Activated CD4-positive, alpha-beta T cell treated with anti-CD3 and anti-CD28 coated beads, Interleukin-2, amount 10 ng/mL, durations not matched to agents 24 days and 14 days (primary cell): Measurements from ENCODE around the gene KCNA2. TPM values are rescaled to one million over a fixed set of nuclear protein-coding genes. Genes with fewer than 3 reads are reported as not detected.
A peak's percentile ranks its signal among the peaks of the same experiment; 100 is the strongest.

ENCODE experiments used
- DNase-seq: peaks from one replicate; pipeline ENCODE4 v3.0.0; 2022
- H3K27ac Mint-ChIP-seq: one replicate; pipeline ENCODE4 v1.8.0; 2022; ENCODE audit warnings: mild to moderate bottlenecking, mixed read lengths
- H3K27me3 Mint-ChIP-seq: one replicate; pipeline ENCODE4 v1.8.0; 2022; ENCODE audit warnings: mixed read lengths
- H3K36me3 Mint-ChIP-seq: one replicate; pipeline ENCODE4 v1.8.0; 2022; ENCODE audit warnings: low read depth, mild to moderate bottlenecking, mixed read lengths
- H3K4me1 Mint-ChIP-seq: one replicate; pipeline ENCODE4 v1.8.0; 2021; ENCODE audit warnings: mixed read lengths
- H3K4me3 Mint-ChIP-seq: one replicate; pipeline ENCODE4 v1.8.0; 2022; ENCODE audit warnings: mild to moderate bottlenecking, moderate library complexity, mixed read lengths
- H3K9me3 Mint-ChIP-seq: one replicate; pipeline ENCODE4 v1.8.0; 2021; ENCODE audit warnings: mixed read lengths
- intact Hi-C: fragments of 100-400 bp; cut with micrococcal nuclease; formaldehyde crosslinking; loops from one replicate; pipeline ENCODE4 v1.15.1; 2023
- total RNA-seq: library from RNA; stranded (reverse); gene quantifications from 2 replicates; pipeline ENCODE4 v1.2.3, GENCODE V29; 2022

KCNA2 gene
- total RNA-seq, 1 donor from 2014 or later = 0.58 TPM

DNA sequence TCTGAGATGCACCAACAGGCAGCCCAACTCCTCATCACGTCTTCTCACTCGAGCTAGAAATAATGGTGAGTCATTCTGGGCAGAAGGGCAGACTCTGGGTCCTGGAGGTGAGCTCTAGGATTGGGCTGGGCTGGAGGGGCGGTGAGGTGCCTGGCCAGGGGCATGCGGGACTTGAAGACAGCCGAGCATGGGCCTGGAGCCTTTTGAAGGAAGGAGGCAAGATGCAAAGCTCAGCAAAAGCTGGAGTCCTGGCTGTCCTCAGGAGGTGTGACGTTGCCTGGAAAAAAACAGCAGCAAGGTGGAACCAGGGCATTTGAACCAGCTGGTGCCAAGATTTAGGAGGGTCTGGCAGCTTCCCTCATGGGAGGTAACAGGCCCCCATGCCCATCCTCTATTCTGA, 712 bp downstream of the KCNA2 start:
- no peak overlapping the region for H3K27ac Mint-ChIP-seq
- H3K27me3 Mint-ChIP-seq = peaks cover 47% of the 10 kb centered on the region
- H3K36me3 Mint-ChIP-seq = peaks cover 4% of the 10 kb centered on the region
- no peak overlapping the region for H3K4me3 Mint-ChIP-seq
- no peaks in the 10 kb centered on the region for H3K9me3 Mint-ChIP-seq
- intact Hi-C loops = no loop called here
- H3K4me1 Mint-ChIP-seq = peaks cover 22% of the 10 kb centered on the region
- no peak for DNase-seq

DNA sequence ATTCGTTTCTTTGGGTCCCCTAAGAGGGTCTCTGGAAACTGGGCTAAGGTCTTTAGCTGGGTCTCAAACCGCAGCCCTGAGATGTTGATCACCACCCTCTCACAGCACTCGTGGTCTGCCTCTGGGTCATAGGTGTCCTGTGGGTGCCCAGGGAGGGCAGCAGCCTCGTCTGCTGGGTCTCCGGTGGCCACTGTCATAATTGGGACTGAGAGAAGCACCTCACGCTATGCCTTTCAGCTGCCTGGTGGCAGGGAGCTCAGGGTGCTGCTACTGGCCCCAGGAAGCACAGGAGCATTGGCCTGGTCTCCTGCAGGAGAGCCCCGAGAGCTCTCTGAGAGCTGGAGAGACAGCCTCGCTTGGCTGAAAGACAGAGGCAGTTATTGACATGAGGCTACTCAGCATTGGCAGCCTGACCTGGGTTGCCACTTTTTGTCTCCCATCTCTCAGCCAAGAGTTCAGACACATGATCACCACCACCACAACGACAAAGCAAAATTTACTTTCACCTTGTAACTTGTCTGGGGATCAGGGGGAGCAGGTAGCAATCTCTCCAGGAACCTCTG, 1.5 kb downstream of the KCNA2 start:
- no peak for DNase-seq
- no peak overlapping the region for H3K27ac Mint-ChIP-seq
- H3K36me3 Mint-ChIP-seq = peaks cover 2% of the 10 kb centered on the region
- H3K27me3 Mint-ChIP-seq = peaks cover 43% of the 10 kb centered on the region
- H3K4me3 Mint-ChIP-seq = no peak overlapping the region
- H3K4me1 Mint-ChIP-seq = peaks cover 16% of the 10 kb centered on the region
- H3K9me3 Mint-ChIP-seq = no peaks in the 10 kb centered on the region
- intact Hi-C loops = no loop called here

DNA sequence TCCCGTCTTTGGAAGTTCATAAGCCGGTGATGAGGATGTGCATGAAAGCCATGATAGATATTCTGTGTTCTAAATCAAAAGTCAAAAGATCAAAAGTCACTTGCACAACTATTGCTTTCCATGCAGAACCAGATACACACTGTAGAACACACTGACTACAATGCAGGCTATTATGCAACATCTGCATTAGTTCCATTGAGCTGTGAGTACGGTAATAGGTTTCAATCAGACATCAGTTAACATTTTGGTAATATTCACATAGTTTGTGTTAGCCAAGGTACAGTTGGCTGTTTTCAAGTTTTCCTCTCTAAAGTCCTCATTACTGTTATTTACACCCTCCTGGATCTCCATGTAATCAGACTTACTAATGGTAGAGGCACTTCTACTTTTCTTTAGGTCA, 3.1 kb downstream of the KCNA2 start:
- Mint-ChIP-seq H3K27ac (no peak overlapping the region), H3K9me3 (no peaks in the 10 kb centered on the region), H3K36me3 (no peaks in the 10 kb centered on the region), H3K4me3 (no peak overlapping the region), H3K27me3 (peaks cover 29% of the 10 kb centered on the region), H3K4me1 (peaks cover 11% of the 10 kb centered on the region)
- intact Hi-C loops = no loop called here
- DNase-seq = no peak

DNA sequence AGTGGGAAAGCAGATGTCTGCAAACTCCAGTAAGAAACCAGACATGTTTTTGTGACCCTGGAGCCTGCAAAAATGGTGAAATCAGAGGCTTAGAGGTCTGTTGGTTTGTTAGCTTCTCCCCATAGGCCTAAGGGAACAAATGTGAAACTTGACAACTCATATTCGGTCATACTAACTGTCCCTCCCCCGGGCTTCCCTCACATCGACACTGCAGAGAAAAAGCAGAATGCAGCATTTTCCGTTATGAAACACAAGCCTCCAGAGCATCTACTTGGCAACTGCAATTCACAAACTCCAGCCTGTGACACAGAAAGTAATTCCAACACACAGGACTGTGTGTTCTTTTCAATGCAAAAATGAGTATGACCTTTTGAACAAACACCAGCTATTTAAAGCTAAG, 3.7 kb downstream of the KCNA2 start:
- H3K9me3 Mint-ChIP-seq = no peaks in the 10 kb centered on the region
- H3K4me1 Mint-ChIP-seq = peaks cover 10% of the 10 kb centered on the region
- no peaks in the 10 kb centered on the region for H3K36me3 Mint-ChIP-seq
- H3K27ac Mint-ChIP-seq = no peak overlapping the region
- H3K27me3 Mint-ChIP-seq = peaks cover 25% of the 10 kb centered on the region
- H3K4me3 Mint-ChIP-seq = no peak overlapping the region
- no peak for DNase-seq
- intact Hi-C loops = no loop called here

DNA sequence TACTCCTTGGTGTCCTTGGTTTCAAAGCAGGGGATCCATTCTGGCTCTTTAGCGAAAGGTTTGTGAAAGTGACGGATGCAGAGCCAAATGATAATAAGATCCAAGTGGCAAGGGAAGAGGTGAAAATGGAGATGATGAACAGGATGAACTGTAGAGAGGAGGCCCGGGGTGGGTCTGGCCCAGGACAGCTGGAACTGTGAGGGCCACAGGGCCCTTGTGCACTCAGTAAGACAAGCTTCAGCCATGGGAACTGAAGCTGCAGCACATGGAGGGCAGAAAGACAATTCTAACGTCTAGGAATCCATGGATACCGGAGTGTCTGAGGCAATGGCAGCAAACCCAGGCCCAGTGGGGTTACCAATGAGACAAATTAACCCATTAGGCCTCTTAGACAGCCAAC, 4.8 kb downstream of the KCNA2 start:
- no peaks in the 10 kb centered on the region for H3K36me3 Mint-ChIP-seq
- intact Hi-C loops = no loop called here

DNA sequence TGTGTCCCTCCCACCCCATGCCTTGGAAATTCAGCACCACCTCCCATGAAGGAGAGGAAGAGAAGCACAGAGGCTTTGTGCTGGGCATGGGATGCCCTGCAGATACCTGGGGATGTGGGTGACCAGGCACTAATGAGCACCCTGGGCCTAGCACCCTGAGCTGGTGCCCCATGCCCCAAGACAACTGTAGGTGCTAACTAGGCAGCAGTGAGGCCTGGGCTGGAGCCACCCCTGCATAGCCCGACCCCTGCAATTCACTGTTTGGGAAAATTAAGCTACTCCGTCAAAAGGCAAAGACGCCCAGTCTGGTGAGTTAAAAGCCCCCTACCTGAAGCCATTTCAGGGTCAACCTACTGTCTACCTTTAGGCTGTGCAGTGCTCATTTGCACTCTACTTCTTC, 5.4 kb downstream of the KCNA2 start:
- no peaks in the 10 kb centered on the region for H3K4me1 Mint-ChIP-seq
- H3K9me3 Mint-ChIP-seq = no peaks in the 10 kb centered on the region
- intact Hi-C loops = no loop called here
- no peak for DNase-seq
- peaks cover 17% of the 10 kb centered on the region for H3K27me3 Mint-ChIP-seq
- no peak overlapping the region for H3K27ac Mint-ChIP-seq
- no peak overlapping the region for H3K4me3 Mint-ChIP-seq
- no peaks in the 10 kb centered on the region for H3K36me3 Mint-ChIP-seq

More for the DNA sequence above, 4.8 kb downstream of the KCNA2 start:
- H3K27me3 Mint-ChIP-seq = peaks cover 19% of the 10 kb centered on the region
- DNase-seq = no peak
- no peaks in the 10 kb centered on the region for H3K9me3 Mint-ChIP-seq
- no peak overlapping the region for H3K27ac Mint-ChIP-seq
- peaks cover 3% of the 10 kb centered on the region for H3K4me1 Mint-ChIP-seq
- H3K4me3 Mint-ChIP-seq = no peak overlapping the region

DNA sequence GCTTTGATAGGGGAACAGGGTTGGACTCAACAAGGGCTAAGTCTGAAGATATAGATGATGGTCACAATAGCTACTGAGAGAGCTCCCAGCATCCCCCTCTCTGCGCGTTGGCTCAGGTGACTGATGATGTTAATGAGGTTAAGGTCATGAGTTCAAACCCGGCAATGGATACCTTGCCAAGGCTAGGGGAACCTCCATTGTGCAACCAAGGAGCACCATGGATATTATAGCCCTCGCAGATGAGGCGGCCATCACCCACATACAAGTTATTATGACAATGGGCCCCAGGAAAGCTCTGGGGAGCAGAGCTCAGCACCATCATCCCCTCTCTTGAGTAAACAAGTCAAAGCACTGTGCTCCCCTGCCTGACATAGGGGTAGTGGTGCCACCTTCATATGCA, 8.2 kb downstream of the KCNA2 start:
- H3K9me3 Mint-ChIP-seq = no peaks in the 10 kb centered on the region

DNA sequence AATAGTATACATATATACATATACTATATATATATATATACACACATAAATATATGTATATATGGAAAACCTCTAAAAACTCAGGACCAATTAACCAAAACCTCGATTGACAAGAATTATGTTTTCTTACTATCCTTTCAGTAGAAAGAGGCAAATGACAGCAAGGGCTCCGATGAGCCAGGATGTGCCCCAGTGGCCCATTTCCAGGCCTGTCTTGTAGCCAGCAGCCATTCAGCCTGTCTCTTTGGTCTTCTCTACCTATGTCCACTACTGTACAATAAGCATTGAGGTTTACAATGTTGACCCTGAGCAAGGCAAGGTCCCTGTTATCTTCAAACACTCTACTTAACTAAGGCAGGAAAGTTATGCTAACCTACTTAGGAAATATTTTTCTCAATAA, 9.8 kb downstream of the KCNA2 start:
- H3K36me3 Mint-ChIP-seq = no peaks in the 10 kb centered on the region

More for the DNA sequence above, 8.2 kb downstream of the KCNA2 start:
- H3K4me3 Mint-ChIP-seq = no peak overlapping the region
- intact Hi-C loops = no loop called here
- H3K36me3 Mint-ChIP-seq = no peaks in the 10 kb centered on the region
- H3K27ac Mint-ChIP-seq = no peak overlapping the region
- H3K4me1 Mint-ChIP-seq = peaks cover 9% of the 10 kb centered on the region
- peaks cover 4% of the 10 kb centered on the region for H3K27me3 Mint-ChIP-seq
- DNase-seq = no peak

DNA sequence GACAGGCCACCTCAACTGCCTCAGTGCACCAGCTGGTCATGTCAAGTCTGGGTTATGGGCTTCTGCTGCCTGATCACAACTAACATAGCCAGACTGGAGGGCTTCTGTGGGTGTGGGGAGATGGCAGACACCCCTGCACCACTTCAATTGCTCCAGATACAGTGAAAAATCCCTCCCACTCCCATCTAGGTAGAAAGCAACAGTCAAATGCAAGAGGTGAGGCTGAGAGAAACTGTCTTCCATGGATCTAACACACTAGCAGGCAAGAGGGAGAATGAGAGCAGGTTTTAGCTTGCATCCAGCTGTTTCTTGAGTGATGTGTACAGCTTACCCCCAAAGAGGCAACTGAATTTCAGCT, 10.8 kb downstream of the KCNA2 start:
- no peak overlapping the region for H3K27ac Mint-ChIP-seq
- intact Hi-C loops = no loop called here

More for the DNA sequence above, 9.8 kb downstream of the KCNA2 start:
- no peak for DNase-seq
- H3K27me3 Mint-ChIP-seq = peaks cover 4% of the 10 kb centered on the region
- H3K4me1 Mint-ChIP-seq = peaks cover 9% of the 10 kb centered on the region
- no peak overlapping the region for H3K4me3 Mint-ChIP-seq
- H3K27ac Mint-ChIP-seq = no peak overlapping the region
- intact Hi-C loops = no loop called here
- H3K9me3 Mint-ChIP-seq = no peaks in the 10 kb centered on the region

DNA sequence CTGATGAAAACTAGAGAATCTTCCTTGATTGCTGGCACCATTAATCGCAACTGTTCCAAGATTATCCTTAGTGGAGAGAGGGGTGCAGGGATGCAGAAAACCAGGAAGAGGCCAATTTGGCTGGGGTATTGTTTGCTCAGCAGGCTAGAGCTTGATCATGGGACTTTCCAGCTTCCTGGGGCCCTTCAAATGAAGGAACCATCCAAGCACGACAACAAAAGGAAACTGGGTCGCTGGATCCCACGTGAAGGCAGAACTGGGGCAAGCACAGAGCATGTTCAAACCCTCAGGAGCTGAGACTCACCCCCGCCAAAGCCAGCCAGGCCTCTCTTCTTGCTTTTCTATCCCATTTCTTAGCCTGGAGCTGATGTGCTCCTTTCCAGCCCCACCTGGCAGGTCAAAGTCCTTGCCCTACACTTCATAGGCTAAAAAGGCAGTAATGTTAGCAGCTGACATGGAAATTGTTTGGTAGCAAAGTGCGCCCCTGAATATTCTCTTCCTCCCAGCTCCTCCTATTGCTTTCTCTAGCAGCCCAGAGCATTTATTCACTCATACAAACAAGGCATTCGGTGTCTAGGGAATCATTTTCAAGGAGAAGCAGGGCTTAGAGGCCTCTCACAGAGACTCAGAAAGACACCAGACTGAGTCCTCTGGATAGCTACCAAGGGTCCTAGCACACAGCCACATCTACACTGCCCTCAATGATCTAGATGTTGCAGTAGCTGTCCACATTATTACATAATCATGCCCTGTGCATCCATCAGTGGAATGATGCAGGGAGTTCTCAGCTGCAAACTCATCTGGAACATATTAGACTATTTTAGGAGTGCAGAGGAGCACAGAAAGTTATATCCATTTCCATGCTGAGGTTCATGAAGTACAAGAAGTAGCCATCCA, 11.5 kb downstream of the KCNA2 start:
- Mint-ChIP-seq H3K4me3 (no peak overlapping the region), H3K36me3 (no peaks in the 10 kb centered on the region), H3K9me3 (no peaks in the 10 kb centered on the region), H3K27ac (no peak overlapping the region), H3K4me1 (peaks cover 9% of the 10 kb centered on the region), H3K27me3 (peaks cover 7% of the 10 kb centered on the region)
- intact Hi-C loops = no loop called here
- no peak for DNase-seq

More for the DNA sequence above, 10.8 kb downstream of the KCNA2 start:
- Mint-ChIP-seq H3K4me1 (peaks cover 9% of the 10 kb centered on the region), H3K36me3 (no peaks in the 10 kb centered on the region), H3K4me3 (no peak overlapping the region), H3K27me3 (peaks cover 7% of the 10 kb centered on the region), H3K9me3 (no peaks in the 10 kb centered on the region)
- DNase-seq = no peak

DNA sequence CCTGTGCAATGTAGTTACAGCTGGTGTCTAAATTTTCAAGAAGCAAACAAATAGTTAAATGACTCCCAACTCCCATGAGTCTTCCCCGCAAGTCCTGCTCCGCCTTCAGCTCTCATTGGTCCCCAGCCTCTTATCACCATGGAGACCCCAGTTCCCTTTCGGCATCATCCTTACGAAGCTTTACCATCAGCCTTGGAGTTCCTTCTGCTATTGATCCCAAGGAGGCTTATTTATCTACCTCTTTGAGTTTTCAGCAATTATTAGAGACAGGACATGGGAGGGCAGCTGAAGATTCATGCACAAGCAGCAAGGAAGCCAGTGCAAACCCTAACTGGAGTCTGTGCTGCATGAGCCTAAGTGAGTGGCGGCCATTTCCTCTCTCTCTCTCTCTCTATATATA, 12.3 kb downstream of the KCNA2 start:
- Mint-ChIP-seq H3K36me3 (no peaks in the 10 kb centered on the region), H3K9me3 (no peaks in the 10 kb centered on the region), H3K27me3 (peaks cover 9% of the 10 kb centered on the region), H3K4me3 (peak overlapping the region; percentile 42), H3K27ac (no peak overlapping the region), H3K4me1 (peaks cover 9% of the 10 kb centered on the region)
- DNase-seq = no peak
- intact Hi-C loops = no loop called here

DNA sequence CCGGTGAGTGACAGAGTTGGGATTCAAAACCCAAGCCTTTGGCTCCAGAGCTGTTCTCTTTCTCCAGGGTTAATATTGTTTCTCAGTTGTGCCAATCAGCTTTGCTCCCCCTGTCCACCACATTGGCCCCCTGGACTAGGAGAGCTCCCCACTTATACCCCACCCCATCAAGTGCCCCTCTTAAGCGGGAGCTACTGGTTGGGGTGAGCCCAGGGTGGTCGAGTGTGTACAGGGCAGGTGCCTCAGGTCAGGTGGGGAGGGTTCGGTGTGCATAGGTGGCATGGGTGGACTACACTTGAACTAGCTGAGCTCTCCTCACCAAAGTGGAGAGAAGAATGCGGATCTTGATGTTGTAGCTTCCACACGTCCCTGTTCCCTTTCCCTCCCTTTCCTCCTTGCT, 14.2 kb downstream of the KCNA2 start:
- no peaks in the 10 kb centered on the region for H3K9me3 Mint-ChIP-seq
- H3K27ac Mint-ChIP-seq = no peak overlapping the region
- H3K27me3 Mint-ChIP-seq = peaks cover 23% of the 10 kb centered on the region
- H3K4me1 Mint-ChIP-seq = peaks cover 9% of the 10 kb centered on the region
- no peak for DNase-seq
- intact Hi-C loops = no loop called here
- H3K36me3 Mint-ChIP-seq = no peaks in the 10 kb centered on the region
- H3K4me3 Mint-ChIP-seq = no peak overlapping the region

DNA sequence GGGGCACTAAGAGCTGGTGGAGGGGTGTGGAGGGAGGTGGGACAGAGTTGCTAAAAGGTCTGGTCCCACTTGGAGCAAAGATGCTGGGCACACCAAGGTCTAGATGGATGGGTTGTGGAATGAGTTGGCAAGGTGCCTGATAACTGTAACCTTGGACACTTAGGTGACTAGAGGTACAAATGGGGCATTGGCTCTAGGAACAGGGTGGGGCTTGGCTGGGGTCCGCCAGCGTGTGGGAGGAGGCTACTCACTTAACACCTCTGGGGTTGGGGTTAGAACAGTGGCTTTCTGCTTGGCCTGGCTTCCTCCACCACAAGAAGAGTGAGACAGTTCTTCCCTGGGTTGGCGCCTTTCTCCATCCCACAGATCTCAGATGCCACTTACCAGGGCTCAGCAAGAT, 17.2 kb downstream of the KCNA2 start:
- Mint-ChIP-seq H3K36me3 (no peaks in the 10 kb centered on the region), H3K4me3 (no peak overlapping the region), H3K27ac (no peak overlapping the region), H3K27me3 (peaks cover 19% of the 10 kb centered on the region), H3K4me1 (peaks cover 3% of the 10 kb centered on the region), H3K9me3 (no peaks in the 10 kb centered on the region)
- intact Hi-C loops = no loop called here
- DNase-seq = no peak

DNA sequence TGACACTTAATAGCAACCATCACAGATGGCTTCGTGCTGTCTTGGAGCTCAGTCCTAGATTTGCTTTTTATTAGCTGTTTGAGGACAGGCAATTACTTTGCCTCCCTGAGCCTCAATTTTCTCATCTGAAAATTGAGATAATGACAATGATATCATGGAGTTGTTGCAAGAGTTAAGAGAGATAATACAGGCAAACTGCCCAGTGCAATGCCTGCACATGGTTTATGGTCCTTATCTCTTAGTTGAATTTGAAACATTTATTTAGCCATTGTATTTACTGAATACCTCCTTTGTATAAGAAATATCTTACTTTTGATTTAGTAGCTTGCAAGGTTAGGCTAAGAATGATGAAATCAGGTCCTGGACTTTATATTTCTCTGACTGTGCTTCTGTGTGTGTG, 17.7 kb downstream of the KCNA2 start:
- no peaks in the 10 kb centered on the region for H3K9me3 Mint-ChIP-seq
- intact Hi-C loops = no loop called here
- no peak overlapping the region for H3K27ac Mint-ChIP-seq
- no peak for DNase-seq
- no peaks in the 10 kb centered on the region for H3K36me3 Mint-ChIP-seq
- H3K27me3 Mint-ChIP-seq = peaks cover 19% of the 10 kb centered on the region
- H3K4me1 Mint-ChIP-seq = no peaks in the 10 kb centered on the region
- no peak overlapping the region for H3K4me3 Mint-ChIP-seq
